IMR-90 (cell line): ENCODE data around the gene ATP6V1F. TPM values are rescaled to one million over a fixed set of nuclear protein-coding genes. Genes with fewer than 3 reads are reported as not detected.

Experiments used
- ATAC-seq: fragments of 200-7000 bp; cut with Tn5 transposase; 2 replicates; pipeline ENCODE4 v1.9.1; 2020; ENCODE audit warnings: low read depth, mild to moderate bottlenecking, moderate library complexity
- BruUV-seq: library from RNA; stranded (reverse); fragments of 400-500 nt; replicated peaks from 2 replicates; lab custom pipeline; 2021; lab: Mats Ljungman, UMichigan
- CTCF ChIA-PET: fragments of 300-600 bp; formaldehyde crosslinking; extraction: SDS; loops from one replicate; lab custom pipeline; 2021; ENCODE audit warnings: antibody characterized with exemption; lab: Yijun Ruan, JAX
- POLR2A ChIA-PET: fragments of 300-600 bp; sonication (Branson Sonifier 250); formaldehyde crosslinking; loops from one replicate; lab custom pipeline; 2022; ENCODE audit warnings: antibody characterized with exemption; ENCODE audit not compliant: unreplicated experiment; lab: Charles Lee
- DNase-seq: peaks from one replicate; pipeline ENCODE4 v3.0.0; 2013
- H2AFZ ChIP-seq: replicated peaks from 2 replicates; pipeline ENCODE3; 2013; ENCODE audit warnings: low read length, mild to moderate bottlenecking; ENCODE audit not compliant: poor library complexity
- H2AK5ac ChIP-seq: 2 replicates; pipeline ENCODE4 v1.6.1; 2013; ENCODE audit warnings: low read depth, low read length, inconsistent platforms
- H2AK9ac ChIP-seq: replicated peaks from 2 replicates; pipeline ENCODE3; 2013; ENCODE audit warnings: mild to moderate bottlenecking, low read depth, low read length, moderate library complexity; ENCODE audit not compliant: poor library complexity
- H2BK120ac ChIP-seq: 2 replicates; pipeline ENCODE4 v1.6.1; 2013; ENCODE audit warnings: low read depth, low read length, inconsistent platforms
- H2BK15ac ChIP-seq: 3 replicates; pipeline ENCODE4 v1.6.1; 2013; ENCODE audit warnings: low read depth, low read length, inconsistent platforms
- H2BK20ac ChIP-seq: 2 replicates; pipeline ENCODE4 v1.6.1; 2013; ENCODE audit warnings: low read depth, mild to moderate bottlenecking, inconsistent platforms, low read length, moderate library complexity
- H2BK5ac ChIP-seq: 2 replicates; pipeline ENCODE4 v1.6.1; 2013; ENCODE audit warnings: mild to moderate bottlenecking, low read depth, low read length, inconsistent platforms; ENCODE audit not compliant: poor library complexity, severe bottlenecking
- H3K14ac ChIP-seq: replicated peaks from 2 replicates; pipeline ENCODE4 v1.6.1; 2013; ENCODE audit warnings: low read depth, low read length, inconsistent platforms
- H3K18ac ChIP-seq: 2 replicates; pipeline ENCODE4 v1.6.1; 2013; ENCODE audit warnings: low read depth, low read length, control low read depth
- H3K23ac ChIP-seq: 2 replicates; pipeline ENCODE4 v1.6.1; 2013; ENCODE audit warnings: low read depth, low read length, inconsistent platforms
- H3K27ac ChIP-seq: 2 replicates; pipeline ENCODE4 v1.5.1; 2013; ENCODE audit warnings: mild to moderate bottlenecking, control low read depth, low read length; ENCODE audit not compliant: insufficient read depth
- H3K27me3 ChIP-seq: 2 replicates; pipeline ENCODE4 v1.6.1; 2013; ENCODE audit warnings: low read length; ENCODE audit not compliant: control insufficient read depth, insufficient read depth
- H3K36me3 ChIP-seq: 2 replicates; pipeline ENCODE4 v1.6.1; 2013; ENCODE audit warnings: low read length, mixed read lengths; ENCODE audit not compliant: control insufficient read depth, insufficient read depth
- H3K4ac ChIP-seq: 2 replicates; pipeline ENCODE4 v1.6.1; 2013; ENCODE audit warnings: low read depth, low read length, inconsistent platforms
- H3K4me1 ChIP-seq: 2 replicates; pipeline ENCODE4 v1.6.1; 2013; ENCODE audit warnings: low read length, mixed read lengths; ENCODE audit not compliant: control insufficient read depth, insufficient read depth
- H3K4me2 ChIP-seq: 2 replicates; pipeline ENCODE4 v1.6.1; 2013; ENCODE audit warnings: low read depth, mild to moderate bottlenecking, control low read depth, low read length, moderate library complexity
- H3K4me3 ChIP-seq: 2 replicates; pipeline ENCODE4 v1.5.1; 2013; ENCODE audit warnings: low read depth, mild to moderate bottlenecking, control low read depth, low read length, moderate library complexity; ENCODE audit not compliant: insufficient read depth
- H3K56ac ChIP-seq: 2 replicates; pipeline ENCODE4 v1.6.1; 2013; ENCODE audit warnings: low read length, inconsistent platforms; ENCODE audit not compliant: insufficient read depth; ENCODE audit errors: extremely low read depth
- H3K79me1 ChIP-seq, 2 experiments: 2 replicates each; pipeline ENCODE4 v1.6.1; 2013; ENCODE audit warnings: low read length in 2 of 2, inconsistent platforms in 1 of 2, low read depth in 1 of 2
- H3K9ac ChIP-seq: 2 replicates; pipeline ENCODE4 v1.6.1; 2013; ENCODE audit warnings: low read depth, low read length, control low read depth
- H3K9me1 ChIP-seq: 2 replicates; pipeline ENCODE4 v1.6.1; 2013; ENCODE audit warnings: low read length, inconsistent platforms; ENCODE audit not compliant: insufficient read depth
- H3K9me3 ChIP-seq: 2 replicates; pipeline ENCODE4 v1.6.1; 2013; ENCODE audit warnings: low read length; ENCODE audit not compliant: control insufficient read depth, insufficient read depth
- H4K20me1 ChIP-seq: 2 replicates; pipeline ENCODE4 v1.6.1; 2013; ENCODE audit warnings: low read length, inconsistent platforms; ENCODE audit not compliant: insufficient read depth
- H4K5ac ChIP-seq: 2 replicates; pipeline ENCODE4 v1.6.1; 2013; ENCODE audit warnings: mild to moderate bottlenecking, low read depth, low read length, control low read depth
- H4K8ac ChIP-seq, 2 experiments: 2 replicates each; pipeline ENCODE4 v1.6.1; 2013; ENCODE audit warnings: low read depth in 2 of 2, low read length in 2 of 2, control low read depth in 1 of 2, inconsistent platforms in 1 of 2
- H4K91ac ChIP-seq: 2 replicates; pipeline ENCODE4 v1.6.1; 2013; ENCODE audit warnings: low read depth, low read length, inconsistent platforms; ENCODE audit not compliant: insufficient read depth
- BHLHE40 ChIP-seq: fragments of 150-350 bp; IDR thresholded peaks from 2 replicates; pipeline ENCODE4 v1.6.1; 2016; ENCODE audit warnings: mild to moderate bottlenecking, low read depth, low read length
- CEBPB ChIP-seq: IDR thresholded peaks from 2 replicates; pipeline ENCODE4 v1.6.1; 2012; ENCODE audit warnings: low read depth, low read length, improper control_type of control experiment
- CHD1 ChIP-seq: IDR thresholded peaks from 2 replicates; pipeline ENCODE4 v1.6.1; 2012; ENCODE audit warnings: low read depth, low read length, improper control_type of control experiment
- FOS ChIP-seq: fragments of 150-350 bp; IDR thresholded peaks from 2 replicates; pipeline ENCODE4 v1.6.1; 2016; ENCODE audit warnings: low read depth, low read length
- MAFK ChIP-seq: IDR thresholded peaks from 2 replicates; pipeline ENCODE4 v1.6.1; 2012; ENCODE audit warnings: low read depth, low read length, improper control_type of control experiment
- MAZ ChIP-seq: IDR thresholded peaks from 2 replicates; pipeline ENCODE4 v1.6.1; 2012; ENCODE audit warnings: low read depth, mild to moderate bottlenecking, low read length, improper control_type of control experiment, moderate library complexity, borderline replicate concordance
- MXI1 ChIP-seq: IDR thresholded peaks from 2 replicates; pipeline ENCODE4 v1.6.1; 2012; ENCODE audit warnings: low read depth, mild to moderate bottlenecking, low read length, moderate library complexity, borderline replicate concordance
- NFE2L2 ChIP-seq: fragments of 150-350 bp; IDR thresholded peaks from 2 replicates; pipeline ENCODE4 v1.6.1; 2016; ENCODE audit warnings: low read depth, mild to moderate bottlenecking, low read length
- POLR2A ChIP-seq: IDR thresholded peaks from 2 replicates; pipeline ENCODE4 v1.6.1; 2012; ENCODE audit warnings: mild to moderate bottlenecking, low read depth, low read length
- RAD21 ChIP-seq: IDR thresholded peaks from 2 replicates; pipeline ENCODE4 v1.6.1; 2012; ENCODE audit warnings: low read length, improper control_type of control experiment
- RCOR1 ChIP-seq: IDR thresholded peaks from 2 replicates; pipeline ENCODE4 v1.6.1; 2012; ENCODE audit warnings: mild to moderate bottlenecking, low read length, improper control_type of control experiment; ENCODE audit not compliant: insufficient replicate concordance
- RFX5 ChIP-seq: IDR thresholded peaks from 2 replicates; pipeline ENCODE4 v1.8.0; 2012; ENCODE audit warnings: low read depth, mild to moderate bottlenecking, low read length, moderate library complexity
- SMC3 ChIP-seq: fragments of 150-350 bp; IDR thresholded peaks from 2 replicates; pipeline ENCODE4 v1.6.1; 2016; ENCODE audit warnings: low read depth, mild to moderate bottlenecking, antibody characterized with exemption, low read length, moderate library complexity
- WGBS, 2 experiments: methylation state at CpG; one replicate each; pipeline versions ENCODE4 v1.1.5 to v1.1.7; 2013; ENCODE audit warnings: missing lambda C conversion rate in 2 of 2; ENCODE audit not compliant: insufficient read length in 1 of 2; ENCODE audit errors: extremely low coverage in 2 of 2; 5-methylcytosine and 5-hydroxymethylcytosine counted together
- dilution Hi-C: fragments of 300-500 bp; cut with HindIII; formaldehyde crosslinking; loops from one replicate; pipeline ENCODE4 v1.14.3; 2018; ENCODE audit warnings: low sequenced_read_pairs; ENCODE audit not compliant: unreplicated experiment
- in situ Hi-C: fragments of 300-500 bp; cut with MboI; formaldehyde crosslinking; loops from 3 replicates; pipeline ENCODE4 v1.14.3; 2019; ENCODE audit warnings: low sequenced_read_pairs, inconsistent platforms, mixed read lengths
- intact Hi-C: fragments of 100-400 bp; cut with micrococcal nuclease; formaldehyde crosslinking; loops from 2 replicates; pipeline ENCODE4 v1.10.0; 2022
- polyA plus RNA-seq, 3 experiments: library from polyadenylated mRNA; depleted of rRNA; stranded (reverse); fragments of >200 nt; gene quantifications; 2 replicates each; pipeline ENCODE4 v1.2.3, GENCODE V29; 2012; ENCODE audit warnings: low replicate concordance in 1 of 3
- total RNA-seq: library from RNA; depleted of rRNA; stranded (reverse); fragments of >200 nt; gene quantifications from 2 replicates; pipeline ENCODE4 v1.2.3, GENCODE V29; 2012
- TF ChIP-seq, protein P1 (sequence below): conservative IDR thresholded peaks from 2 replicates; pipeline ENCODE4 v1.5.1; 2012; ENCODE audit warnings: mild to moderate bottlenecking, low read depth, low read length, improper control_type of control experiment
- TF ChIP-seq, protein P2 (sequence below): fragments of 150-350 bp; IDR thresholded peaks from 2 replicates; pipeline ENCODE4 v1.6.1; 2016; ENCODE audit warnings: low read depth, mild to moderate bottlenecking, low read length, moderate library complexity, borderline replicate concordance
- TF ChIP-seq, protein P3 (sequence below): fragments of 150-350 bp; IDR thresholded peaks from 2 replicates; pipeline ENCODE4 v1.6.1; 2017; ENCODE audit warnings: mild to moderate bottlenecking, antibody characterized with exemption, low read length, low read depth

The ATP6V1F gene
- total and polyA plus RNA-seq, 2 of the 4 experiments (the other 2 are of a cell fraction): 104 to 321 TPM

DNA sequence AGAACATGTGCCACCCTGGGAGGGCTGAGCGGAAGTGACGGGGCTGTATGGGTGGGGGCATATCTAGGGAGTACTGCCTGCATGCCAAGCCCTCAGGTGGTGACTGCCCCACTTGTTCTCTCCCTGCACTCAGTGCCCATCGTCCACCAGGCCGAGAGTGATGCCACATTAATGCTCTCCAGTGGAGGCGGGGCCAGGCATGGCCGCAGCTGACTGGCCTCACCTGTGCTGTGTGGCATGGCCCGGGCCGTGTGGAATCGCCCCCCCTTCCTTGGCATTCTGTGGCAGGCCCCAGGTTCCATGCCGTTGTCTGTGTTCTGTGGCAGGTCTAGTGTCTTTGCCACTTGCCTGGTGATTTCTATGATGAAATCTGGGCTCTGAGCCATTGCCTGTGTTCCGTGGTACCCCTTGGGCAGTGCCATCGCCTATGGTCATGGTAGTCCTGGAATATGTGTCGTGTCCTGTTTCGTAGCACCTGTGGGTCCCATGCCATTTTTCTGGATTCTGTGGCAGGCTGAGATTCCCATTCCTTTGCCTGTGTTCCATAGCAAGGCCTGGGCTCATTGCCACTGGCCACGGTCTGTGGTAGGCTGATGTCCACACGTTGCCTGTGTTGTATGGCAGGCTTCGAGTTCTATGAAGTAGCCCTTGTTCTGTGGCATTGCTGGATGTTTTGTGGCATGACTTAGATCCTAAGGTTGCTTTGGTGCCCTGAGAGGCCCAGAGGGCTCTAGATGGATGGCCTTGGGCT is 23.5 kb upstream of the ATP6V1F start:
- Histone ChIP-seq H2AK5ac (no peak overlapping the region), H3K4me1 (peaks cover 14% of the 10 kb centered on the region), H3K36me3 (peaks cover 90% of the 10 kb centered on the region), H4K5ac (no peak overlapping the region), H3K14ac (no peak overlapping the region), H4K20me1 (peaks cover 100% of the 10 kb centered on the region), H2BK15ac (no peak overlapping the region), H3K23ac (no peak overlapping the region), H3K27ac (no peak overlapping the region), H3K9me3 (no peaks in the 10 kb centered on the region), H4K8ac (no peak overlapping the region), H2AK9ac (no peak overlapping the region), H2BK120ac (no peak overlapping the region), H4K91ac (no peak overlapping the region), H3K4me3 (no peak overlapping the region), H3K56ac (no peak overlapping the region), H3K4ac (no peak overlapping the region), H3K18ac (no peak overlapping the region), H2AFZ (no peak overlapping the region), H2BK5ac (peak overlapping the region; percentile 5), H3K9me1 (no peaks in the 10 kb centered on the region; the same call in 1 of the 2 replicates), H3K27me3 (no peaks in the 10 kb centered on the region), H3K4me2 (no peak overlapping the region), H2BK20ac (no peak overlapping the region), H3K79me1 (peaks cover 30 to 89% of the 10 kb centered on the region in 2 experiments), H3K9ac (no peak overlapping the region)
- ChIA-PET POLR2A (no interaction called here), CTCF (no interaction called here)
- TF ChIP-seq RCOR1 (no peak), RFX5 (no peak), CHD1 (no peak), SMC3 (no peak), FOS (no peak), MAFK (no peak), MXI1 (no peak), RAD21 (no peak), CEBPB (no peak), POLR2A (no peak), NFE2L2 (no peak), MAZ (no peak), BHLHE40 (no peak)
- TF ChIP-seq, protein P1, sequence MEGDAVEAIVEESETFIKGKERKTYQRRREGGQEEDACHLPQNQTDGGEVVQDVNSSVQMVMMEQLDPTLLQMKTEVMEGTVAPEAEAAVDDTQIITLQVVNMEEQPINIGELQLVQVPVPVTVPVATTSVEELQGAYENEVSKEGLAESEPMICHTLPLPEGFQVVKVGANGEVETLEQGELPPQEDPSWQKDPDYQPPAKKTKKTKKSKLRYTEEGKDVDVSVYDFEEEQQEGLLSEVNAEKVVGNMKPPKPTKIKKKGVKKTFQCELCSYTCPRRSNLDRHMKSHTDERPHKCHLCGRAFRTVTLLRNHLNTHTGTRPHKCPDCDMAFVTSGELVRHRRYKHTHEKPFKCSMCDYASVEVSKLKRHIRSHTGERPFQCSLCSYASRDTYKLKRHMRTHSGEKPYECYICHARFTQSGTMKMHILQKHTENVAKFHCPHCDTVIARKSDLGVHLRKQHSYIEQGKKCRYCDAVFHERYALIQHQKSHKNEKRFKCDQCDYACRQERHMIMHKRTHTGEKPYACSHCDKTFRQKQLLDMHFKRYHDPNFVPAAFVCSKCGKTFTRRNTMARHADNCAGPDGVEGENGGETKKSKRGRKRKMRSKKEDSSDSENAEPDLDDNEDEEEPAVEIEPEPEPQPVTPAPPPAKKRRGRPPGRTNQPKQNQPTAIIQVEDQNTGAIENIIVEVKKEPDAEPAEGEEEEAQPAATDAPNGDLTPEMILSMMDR: no peak
- TF ChIP-seq, protein P2, sequence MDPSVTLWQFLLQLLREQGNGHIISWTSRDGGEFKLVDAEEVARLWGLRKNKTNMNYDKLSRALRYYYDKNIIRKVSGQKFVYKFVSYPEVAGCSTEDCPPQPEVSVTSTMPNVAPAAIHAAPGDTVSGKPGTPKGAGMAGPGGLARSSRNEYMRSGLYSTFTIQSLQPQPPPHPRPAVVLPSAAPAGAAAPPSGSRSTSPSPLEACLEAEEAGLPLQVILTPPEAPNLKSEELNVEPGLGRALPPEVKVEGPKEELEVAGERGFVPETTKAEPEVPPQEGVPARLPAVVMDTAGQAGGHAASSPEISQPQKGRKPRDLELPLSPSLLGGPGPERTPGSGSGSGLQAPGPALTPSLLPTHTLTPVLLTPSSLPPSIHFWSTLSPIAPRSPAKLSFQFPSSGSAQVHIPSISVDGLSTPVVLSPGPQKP: no peak
- TF ChIP-seq, protein P3, sequence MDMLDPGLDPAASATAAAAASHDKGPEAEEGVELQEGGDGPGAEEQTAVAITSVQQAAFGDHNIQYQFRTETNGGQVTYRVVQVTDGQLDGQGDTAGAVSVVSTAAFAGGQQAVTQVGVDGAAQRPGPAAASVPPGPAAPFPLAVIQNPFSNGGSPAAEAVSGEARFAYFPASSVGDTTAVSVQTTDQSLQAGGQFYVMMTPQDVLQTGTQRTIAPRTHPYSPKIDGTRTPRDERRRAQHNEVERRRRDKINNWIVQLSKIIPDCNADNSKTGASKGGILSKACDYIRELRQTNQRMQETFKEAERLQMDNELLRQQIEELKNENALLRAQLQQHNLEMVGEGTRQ: no peak
- DNase-seq (no peak), ATAC-seq (no peak)
- WGBS, 2 experiments: 100% methylated on average over 2 of the region's 17 CpGs; no CpG with 5 or more reads in 1 of the 2 experiments
- dilution Hi-C loops (no loop called here), intact Hi-C loops (no loop called here), in situ Hi-C loops (no loop called here)
- BruUV-seq: no TSS peak
